ENCODE results near the gene HPN.
"Not testable (repeated sequence)": the region's sequence is repeated elsewhere in the genome, so short reads cannot be mapped to it uniquely, and the experiment has no call there.

The HPN gene

DNA sequence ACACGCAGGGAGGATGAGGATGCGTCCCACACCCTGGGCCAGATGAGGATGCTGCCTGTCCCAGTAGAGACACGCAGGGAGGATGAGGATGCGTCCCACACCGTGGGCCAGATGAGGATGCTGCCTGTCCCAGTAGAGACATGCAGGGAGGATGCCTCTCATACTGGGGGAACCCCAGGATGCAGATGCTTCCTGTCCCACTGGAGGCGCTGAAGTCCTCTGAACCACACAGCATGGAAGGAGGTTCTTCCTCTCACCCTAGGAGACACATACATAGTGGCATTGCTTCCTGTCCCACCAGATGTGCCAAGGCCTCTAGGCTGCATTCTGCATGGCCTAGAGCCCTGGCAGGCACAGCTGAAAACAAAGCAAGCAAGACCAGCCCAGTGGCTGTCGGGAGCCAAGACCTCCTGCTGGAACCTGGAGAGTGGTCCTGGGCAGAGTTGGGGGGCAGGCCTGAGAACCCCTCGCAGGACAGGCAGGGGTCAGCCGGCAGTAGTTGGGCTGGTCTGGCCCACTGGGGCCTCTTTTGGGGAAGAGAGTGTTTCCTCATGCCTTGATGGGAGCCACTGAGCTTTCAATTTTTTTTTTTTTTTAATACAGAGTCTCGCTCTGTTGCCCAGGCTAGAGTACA is 4.3 kb downstream of the HPN start:
- H3K9me3 ChIP-seq (ENCODE audit: control insufficient read depth, insufficient read depth, low read depth, low read length) = no peaks in the 10 kb centered on the region
- H3K27me3 ChIP-seq (ENCODE audit: control insufficient read depth, insufficient read depth, low read length) = no peaks in the 10 kb centered on the region
- no peak overlapping the region for H3K9ac ChIP-seq (ENCODE audit: low read length)
- H3K4me1 ChIP-seq (ENCODE audit: control insufficient read depth, insufficient read depth, low read length) = peaks cover 29% of the 10 kb centered on the region
- no peak overlapping the region for H3K4me3 ChIP-seq (ENCODE audit: low read depth, low read length)
- H3K27ac ChIP-seq (ENCODE audit: low read depth, low read length) = no peak overlapping the region
- H3K36me3 ChIP-seq (ENCODE audit: control insufficient read depth, insufficient read depth, low read length) = no peaks in the 10 kb centered on the region

DNA sequence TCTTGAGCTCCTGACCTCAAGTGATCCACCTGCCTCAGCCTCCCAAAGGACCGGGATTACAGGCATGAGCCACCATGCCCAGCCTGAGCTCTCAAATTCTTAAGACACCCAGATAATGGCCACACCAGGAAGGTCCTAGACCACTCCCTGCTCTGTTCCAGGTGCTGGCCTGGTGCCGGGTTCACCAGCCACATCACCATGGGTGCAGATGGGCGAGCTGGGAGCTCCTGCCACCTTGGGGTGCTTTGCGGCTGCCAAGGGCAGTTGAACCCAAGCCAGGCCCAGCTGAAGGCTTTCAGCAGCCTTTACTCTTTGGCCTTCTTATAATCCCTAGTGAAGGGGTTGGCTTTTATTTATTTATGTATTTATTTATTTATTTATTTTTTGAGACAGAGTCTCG is 4.9 kb downstream of the HPN start:
- Histone ChIP-seq H3K9ac (ENCODE audit: low read length) (no peak overlapping the region), H3K9me3 (ENCODE audit: control insufficient read depth, insufficient read depth, low read depth, low read length) (no peaks in the 10 kb centered on the region), H3K36me3 (ENCODE audit: control insufficient read depth, insufficient read depth, low read length) (no peaks in the 10 kb centered on the region), H3K27ac (ENCODE audit: low read depth, low read length) (no peak overlapping the region), H3K4me1 (ENCODE audit: control insufficient read depth, insufficient read depth, low read length) (peaks cover 26% of the 10 kb centered on the region), H3K27me3 (ENCODE audit: control insufficient read depth, insufficient read depth, low read length) (no peaks in the 10 kb centered on the region), H3K4me3 (ENCODE audit: low read depth, low read length) (no peak overlapping the region)

DNA sequence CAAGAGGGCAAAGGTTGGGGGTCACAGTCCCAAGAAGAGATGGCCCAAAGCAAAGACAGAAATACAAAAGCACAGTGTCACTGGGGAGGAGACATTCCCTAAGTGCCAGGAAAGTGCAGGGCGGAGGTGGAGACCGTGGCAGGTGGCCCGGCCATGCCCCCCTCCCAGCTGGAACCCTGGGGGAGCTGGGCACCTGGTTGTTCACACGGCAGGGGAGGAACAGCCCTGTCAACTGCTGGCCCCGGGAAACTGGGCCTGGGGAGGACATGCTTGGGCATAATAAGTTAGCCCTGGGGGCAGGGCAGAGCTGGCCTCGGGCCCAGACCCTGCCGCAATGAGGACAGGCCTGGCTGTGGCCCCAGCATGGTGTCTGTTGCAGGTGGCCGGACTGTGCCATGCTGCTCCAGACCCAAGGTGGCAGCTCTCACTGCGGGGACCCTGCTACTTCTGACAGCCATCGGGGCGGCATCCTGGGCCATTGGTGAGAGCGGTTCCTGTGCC is 7.4 kb downstream of the HPN start:
- Histone ChIP-seq H3K36me3 (ENCODE audit: control insufficient read depth, insufficient read depth, low read length) (no peaks in the 10 kb centered on the region), H3K9ac (ENCODE audit: low read length) (no peak overlapping the region), H3K27me3 (ENCODE audit: control insufficient read depth, insufficient read depth, low read length) (no peaks in the 10 kb centered on the region), H3K4me3 (ENCODE audit: low read depth, low read length) (no peak overlapping the region), H3K27ac (ENCODE audit: low read depth, low read length) (no peak overlapping the region), H3K4me1 (ENCODE audit: control insufficient read depth, insufficient read depth, low read length) (peaks cover 12% of the 10 kb centered on the region), H3K9me3 (ENCODE audit: control insufficient read depth, insufficient read depth, low read depth, low read length) (no peaks in the 10 kb centered on the region)

DNA sequence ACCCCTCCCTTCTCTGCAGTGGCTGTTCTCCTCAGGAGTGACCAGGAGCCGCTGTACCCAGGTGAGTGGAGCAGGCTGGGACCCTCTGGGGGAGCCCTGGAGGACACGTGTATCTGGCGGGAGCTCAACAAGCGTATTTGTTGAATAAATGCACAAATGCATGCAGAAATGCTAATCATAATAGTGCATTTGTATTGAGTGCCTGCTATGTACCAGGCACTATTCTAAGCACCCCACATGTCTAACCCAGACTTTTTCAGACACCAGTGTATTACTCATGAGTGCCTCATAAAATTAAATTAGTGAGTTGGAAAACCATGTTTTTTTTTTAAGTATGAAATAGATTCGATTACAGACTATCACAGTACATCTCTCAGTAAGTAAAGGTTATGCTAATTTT is 7.9 kb downstream of the HPN start:
- H3K9me3 ChIP-seq (ENCODE audit: control insufficient read depth, insufficient read depth, low read depth, low read length) = no peaks in the 10 kb centered on the region
- no peak overlapping the region for H3K27ac ChIP-seq (ENCODE audit: low read depth, low read length)
- no peaks in the 10 kb centered on the region for H3K36me3 ChIP-seq (ENCODE audit: control insufficient read depth, insufficient read depth, low read length)
- peaks cover 8% of the 10 kb centered on the region; the same call in 1 of the 2 replicates for H3K4me1 ChIP-seq (ENCODE audit: control insufficient read depth, insufficient read depth, low read length)
- H3K4me3 ChIP-seq (ENCODE audit: low read depth, low read length) = no peak overlapping the region
- no peaks in the 10 kb centered on the region for H3K27me3 ChIP-seq (ENCODE audit: control insufficient read depth, insufficient read depth, low read length)
- no peak overlapping the region for H3K9ac ChIP-seq (ENCODE audit: low read length)

DNA sequence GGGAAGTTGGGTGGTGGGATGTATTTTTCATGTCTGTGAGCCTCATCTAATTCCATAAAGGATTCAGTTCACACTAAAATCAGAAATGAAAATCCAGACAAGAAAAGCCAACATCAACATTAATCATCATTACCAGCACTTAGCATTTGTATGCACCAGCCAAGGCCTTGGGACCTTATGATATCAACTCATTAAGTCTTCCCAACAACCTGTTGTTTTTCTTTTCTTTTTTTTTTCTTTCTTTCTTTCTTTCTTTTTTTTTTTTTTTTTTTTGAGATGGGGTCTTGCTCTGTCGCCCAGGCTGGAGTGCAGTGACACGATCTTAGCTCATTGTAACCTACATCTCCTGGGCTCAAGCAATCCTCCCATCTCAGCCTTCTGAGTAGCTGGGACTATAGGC is 9.1 kb downstream of the HPN start:
- not testable (repeated sequence) for H3K4me3 ChIP-seq (ENCODE audit: low read depth, low read length); H3K9ac ChIP-seq (ENCODE audit: low read length); H3K4me1 ChIP-seq (ENCODE audit: control insufficient read depth, insufficient read depth, low read length); H3K27me3 ChIP-seq (ENCODE audit: control insufficient read depth, insufficient read depth, low read length); H3K36me3 ChIP-seq (ENCODE audit: control insufficient read depth, insufficient read depth, low read length); H3K27ac ChIP-seq (ENCODE audit: low read depth, low read length); H3K9me3 ChIP-seq (ENCODE audit: control insufficient read depth, insufficient read depth, low read depth, low read length)

DNA sequence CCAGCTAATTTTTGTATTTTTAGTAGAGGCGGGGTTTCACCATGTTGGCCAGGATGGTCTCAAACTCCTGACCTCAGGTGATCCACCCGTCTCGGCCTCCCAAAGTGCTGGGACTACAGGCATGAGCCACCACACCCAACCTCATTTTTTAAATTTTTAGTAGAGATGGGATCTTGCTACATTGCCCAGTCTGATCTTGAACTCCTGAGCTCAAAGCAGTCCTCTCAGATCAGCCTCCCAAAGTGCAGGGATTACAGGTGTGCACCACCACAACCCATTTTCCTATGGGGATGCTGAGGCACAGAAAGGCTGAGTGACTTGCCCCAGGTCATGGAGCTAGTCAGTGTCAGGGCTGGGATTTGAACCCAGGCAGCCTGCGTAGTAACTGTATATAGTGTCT is 9.7 kb downstream of the HPN start:
- H3K9me3 ChIP-seq (ENCODE audit: control insufficient read depth, insufficient read depth, low read depth, low read length); H3K4me1 ChIP-seq (ENCODE audit: control insufficient read depth, insufficient read depth, low read length); H3K4me3 ChIP-seq (ENCODE audit: low read depth, low read length); H3K27ac ChIP-seq (ENCODE audit: low read depth, low read length); H3K9ac ChIP-seq (ENCODE audit: low read length); H3K36me3 ChIP-seq (ENCODE audit: control insufficient read depth, insufficient read depth, low read length); H3K27me3 ChIP-seq (ENCODE audit: control insufficient read depth, insufficient read depth, low read length): not testable (repeated sequence)

DNA sequence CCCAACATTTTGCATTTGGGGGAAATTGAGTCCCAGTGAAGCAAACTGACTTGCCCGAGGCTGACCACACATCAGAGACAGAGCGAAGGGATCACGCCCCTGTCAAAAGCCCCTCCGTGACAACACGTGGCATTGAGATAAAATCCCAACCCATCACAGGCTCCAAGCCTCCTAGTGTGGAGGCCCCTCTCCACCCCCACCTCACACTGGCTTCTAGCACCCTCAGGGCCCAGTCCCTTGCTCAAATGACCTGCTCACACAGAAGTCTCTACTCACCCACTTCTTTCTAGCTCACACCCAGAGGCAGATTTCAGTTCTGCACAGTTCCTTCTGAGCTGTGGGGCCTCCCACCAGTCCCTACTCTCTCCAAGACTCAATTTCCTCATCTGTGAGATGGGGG is 10.3 kb downstream of the HPN start:
- Histone ChIP-seq H3K9ac (ENCODE audit: low read length) (no peak overlapping the region), H3K9me3 (ENCODE audit: control insufficient read depth, insufficient read depth, low read depth, low read length) (no peaks in the 10 kb centered on the region), H3K27me3 (ENCODE audit: control insufficient read depth, insufficient read depth, low read length) (no peaks in the 10 kb centered on the region), H3K4me3 (ENCODE audit: low read depth, low read length) (no peak overlapping the region), H3K27ac (ENCODE audit: low read depth, low read length) (no peak overlapping the region), H3K36me3 (ENCODE audit: control insufficient read depth, insufficient read depth, low read length) (no peaks in the 10 kb centered on the region), H3K4me1 (ENCODE audit: control insufficient read depth, insufficient read depth, low read length) (0 out of 2 replicates have a peak, but pooled peaks cover 10% of the 10 kb centered on the region)

DNA sequence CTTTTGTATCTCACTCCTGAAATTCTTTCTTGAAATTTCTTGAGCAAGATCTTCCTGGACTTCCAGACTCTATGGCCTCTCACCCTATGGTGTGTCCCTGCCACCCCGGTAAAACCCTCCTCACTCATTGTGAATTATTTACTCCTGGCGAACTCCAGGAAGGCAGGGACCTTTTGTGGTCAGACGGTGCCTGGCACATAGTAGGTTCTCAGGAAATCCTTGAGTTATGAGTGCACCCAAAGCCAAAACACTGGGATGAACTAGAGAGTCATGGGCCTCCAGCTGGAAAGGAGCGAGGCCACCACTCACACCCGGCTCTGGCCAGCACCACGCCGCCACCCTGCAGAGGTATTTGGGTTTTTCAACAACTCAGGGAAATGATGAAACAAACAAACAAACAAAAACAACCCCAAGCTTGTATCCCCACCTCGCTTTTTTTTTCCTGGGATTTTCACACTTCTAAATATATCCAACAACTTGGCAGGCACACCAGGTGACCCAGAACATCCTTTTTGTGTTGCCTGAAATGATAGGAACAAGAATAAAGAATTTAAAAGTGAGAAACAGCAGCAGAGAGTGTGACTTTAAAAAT is 11.2 kb downstream of the HPN start:
- H3K27me3 ChIP-seq (ENCODE audit: control insufficient read depth, insufficient read depth, low read length) = no peaks in the 10 kb centered on the region
- H3K9ac ChIP-seq (ENCODE audit: low read length) = no peak overlapping the region
- no peak overlapping the region for H3K4me3 ChIP-seq (ENCODE audit: low read depth, low read length)
- 0 out of 2 replicates have a peak, but pooled peaks cover 10% of the 10 kb centered on the region for H3K4me1 ChIP-seq (ENCODE audit: control insufficient read depth, insufficient read depth, low read length)
- H3K27ac ChIP-seq (ENCODE audit: low read depth, low read length) = peak overlapping the region; percentile 38; the same call in 1 of the 2 replicates
- no peaks in the 10 kb centered on the region for H3K36me3 ChIP-seq (ENCODE audit: control insufficient read depth, insufficient read depth, low read length)
- H3K9me3 ChIP-seq (ENCODE audit: control insufficient read depth, insufficient read depth, low read depth, low read length) = no peaks in the 10 kb centered on the region

DNA sequence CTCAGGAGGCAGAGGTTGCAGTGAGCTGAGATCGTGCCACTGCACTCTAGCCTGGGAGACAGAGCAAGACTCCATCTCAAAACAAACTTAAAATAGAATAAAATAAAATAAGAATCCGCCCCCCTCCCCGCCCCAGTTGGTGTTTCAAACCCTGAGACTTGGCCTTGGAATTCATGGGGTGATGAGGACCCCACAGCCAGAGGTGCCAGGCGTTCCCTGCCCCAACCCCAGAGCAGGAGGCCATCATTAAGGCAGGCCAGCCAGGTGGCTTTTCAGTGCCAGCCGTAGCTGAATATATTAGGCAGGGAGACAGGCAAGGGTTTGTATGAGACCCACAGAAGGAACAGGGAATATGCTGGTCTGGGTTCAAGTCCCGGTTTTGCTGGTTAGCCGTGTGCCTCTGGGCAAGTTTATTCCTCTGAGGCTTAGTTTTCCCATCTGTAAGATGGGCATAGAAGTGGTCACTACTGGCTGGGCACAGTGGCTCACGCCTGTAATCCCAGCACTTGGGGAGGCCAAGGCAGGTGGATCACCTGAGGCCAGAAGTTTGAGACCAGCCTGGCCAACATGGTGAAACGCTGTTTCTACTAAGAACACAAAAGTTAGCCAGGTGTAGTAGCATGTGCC is 12.3 kb downstream of the HPN start:
- H3K36me3 ChIP-seq (ENCODE audit: control insufficient read depth, insufficient read depth, low read length) = no peaks in the 10 kb centered on the region
- no peak overlapping the region for H3K9ac ChIP-seq (ENCODE audit: low read length)
- no peaks in the 10 kb centered on the region for H3K27me3 ChIP-seq (ENCODE audit: control insufficient read depth, insufficient read depth, low read length)
- no peak overlapping the region for H3K4me3 ChIP-seq (ENCODE audit: low read depth, low read length)
- 0 out of 2 replicates have a peak, but pooled peaks cover 10% of the 10 kb centered on the region for H3K4me1 ChIP-seq (ENCODE audit: control insufficient read depth, insufficient read depth, low read length)
- H3K27ac ChIP-seq (ENCODE audit: low read depth, low read length) = no peak overlapping the region
- no peaks in the 10 kb centered on the region for H3K9me3 ChIP-seq (ENCODE audit: control insufficient read depth, insufficient read depth, low read depth, low read length)

DNA sequence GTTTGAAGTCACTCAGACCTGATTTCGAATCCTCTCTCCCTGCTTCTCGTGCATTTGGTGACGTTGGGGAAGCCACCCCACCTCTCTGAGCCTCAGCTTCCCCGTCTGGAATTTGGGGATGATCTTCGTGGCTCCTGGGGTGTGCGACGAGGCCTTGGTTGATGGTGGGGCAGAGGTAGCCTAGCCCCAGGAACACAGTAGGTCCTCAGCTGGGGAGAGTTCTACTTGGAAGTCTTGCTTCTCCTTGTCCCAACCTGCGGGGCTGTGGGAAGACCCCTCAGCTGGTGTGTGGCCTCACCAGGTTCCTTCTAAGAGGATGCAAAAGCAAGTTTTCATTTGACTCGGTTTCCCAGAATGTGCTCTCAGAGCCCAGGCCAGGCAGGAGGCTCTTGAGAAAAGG is 13.1 kb downstream of the HPN start:
- Histone ChIP-seq H3K9ac (ENCODE audit: low read length) (no peak overlapping the region), H3K4me3 (ENCODE audit: low read depth, low read length) (no peak overlapping the region), H3K27ac (ENCODE audit: low read depth, low read length) (no peak overlapping the region), H3K9me3 (ENCODE audit: control insufficient read depth, insufficient read depth, low read depth, low read length) (no peaks in the 10 kb centered on the region), H3K36me3 (ENCODE audit: control insufficient read depth, insufficient read depth, low read length) (no peaks in the 10 kb centered on the region), H3K27me3 (ENCODE audit: control insufficient read depth, insufficient read depth, low read length) (no peaks in the 10 kb centered on the region), H3K4me1 (ENCODE audit: control insufficient read depth, insufficient read depth, low read length) (0 out of 2 replicates have a peak, but pooled peaks cover 10% of the 10 kb centered on the region)

DNA sequence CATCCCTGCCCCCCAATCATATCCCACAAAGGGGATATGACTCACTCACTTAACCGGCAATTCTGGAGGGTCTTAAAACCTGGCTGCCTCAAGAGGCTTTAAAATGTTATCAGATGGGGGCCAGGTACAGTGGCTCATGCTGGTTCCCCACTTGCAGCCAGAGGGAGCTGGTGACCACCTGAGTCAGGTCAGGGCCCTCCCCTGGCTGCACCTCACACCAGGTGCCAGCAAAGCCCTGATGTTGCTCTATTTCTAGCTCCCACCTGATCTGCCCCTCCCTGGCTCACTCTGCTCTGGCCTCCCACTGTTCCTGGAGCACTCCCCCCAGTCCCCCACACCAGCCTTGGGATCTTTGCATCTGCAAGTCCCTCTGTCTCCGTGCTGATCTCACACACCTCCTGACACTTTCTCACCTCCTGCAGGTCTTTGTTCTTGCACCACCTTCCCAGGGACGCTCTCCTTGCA is 14.2 kb downstream of the HPN start:
- H3K9me3 ChIP-seq (ENCODE audit: control insufficient read depth, insufficient read depth, low read depth, low read length) = no peaks in the 10 kb centered on the region
- H3K9ac ChIP-seq (ENCODE audit: low read length) = no peak overlapping the region
- no peak overlapping the region for H3K27ac ChIP-seq (ENCODE audit: low read depth, low read length)
- peak overlapping the region; percentile 10; the same call in 1 of the 2 replicates for H3K4me3 ChIP-seq (ENCODE audit: low read depth, low read length)
- H3K27me3 ChIP-seq (ENCODE audit: control insufficient read depth, insufficient read depth, low read length) = no peaks in the 10 kb centered on the region
- no peaks in the 10 kb centered on the region for H3K36me3 ChIP-seq (ENCODE audit: control insufficient read depth, insufficient read depth, low read length)
- 0 out of 2 replicates have a peak, but pooled peaks cover 10% of the 10 kb centered on the region for H3K4me1 ChIP-seq (ENCODE audit: control insufficient read depth, insufficient read depth, low read length)

All from HUES6 (cell line).